H9 (cell line): Measurements from ENCODE around the gene SYNPO2L. TPM values are rescaled to one million over a fixed set of nuclear protein-coding genes. Genes with fewer than 3 reads are reported as not detected.
"Not testable (repeated sequence)": the region's sequence is repeated elsewhere in the genome, so short reads cannot be mapped to it uniquely, and the experiment has no call there.

Experiments
- DNase-seq: peaks from one replicate; pipeline ENCODE4 v3.0.0-alpha.2; 2017
- H2AFZ ChIP-seq: one replicate; pipeline ENCODE4 v1.6.1; 2013; ENCODE audit warnings: mild to moderate bottlenecking, low read length, control low read depth, moderate library complexity
- H2AK5ac ChIP-seq: 2 replicates; pipeline ENCODE4 v1.6.1; 2013; ENCODE audit warnings: low read length, control low read depth, mixed read lengths; ENCODE audit not compliant: insufficient read length
- H2BK120ac ChIP-seq: one replicate; pipeline ENCODE4 v1.6.1; 2013; ENCODE audit warnings: low read depth, mild to moderate bottlenecking, low read length, control low read depth, inconsistent platforms; ENCODE audit not compliant: poor library complexity, severe bottlenecking
- H2BK12ac ChIP-seq: 2 replicates; pipeline ENCODE4 v1.6.1; 2013; ENCODE audit warnings: low read length, control low read depth, mixed read lengths, low read depth; ENCODE audit not compliant: insufficient read length
- H2BK15ac ChIP-seq: 2 replicates; pipeline ENCODE4 v1.6.1; 2013; ENCODE audit warnings: low read depth, low read length, control low read depth
- H2BK20ac ChIP-seq: one replicate; pipeline ENCODE4 v1.6.1; 2013; ENCODE audit warnings: low read depth, mild to moderate bottlenecking, low read length, control low read depth, inconsistent platforms; ENCODE audit not compliant: poor library complexity, severe bottlenecking
- H2BK5ac ChIP-seq: 2 replicates; pipeline ENCODE4 v1.6.1; 2013; ENCODE audit warnings: low read length, control low read depth, mixed read lengths; ENCODE audit not compliant: insufficient read length
- H3K14ac ChIP-seq: 2 replicates; pipeline ENCODE4 v1.6.1; 2013; ENCODE audit warnings: low read length, control low read depth; ENCODE audit not compliant: insufficient read depth
- H3K18ac ChIP-seq: 2 replicates; pipeline ENCODE4 v1.6.1; 2013; ENCODE audit warnings: low read depth, mild to moderate bottlenecking, mixed read lengths, low read length, control low read depth; ENCODE audit not compliant: insufficient read length
- H3K23ac ChIP-seq: 2 replicates; pipeline ENCODE4 v1.6.1; 2013; ENCODE audit warnings: low read length, control low read depth, mixed read lengths, low read depth; ENCODE audit not compliant: insufficient read length
- H3K23me2 ChIP-seq: 2 replicates; pipeline ENCODE4 v1.6.1; 2013; ENCODE audit warnings: low read depth, mild to moderate bottlenecking, mixed read lengths, low read length, control low read depth; ENCODE audit not compliant: insufficient read length, poor library complexity, severe bottlenecking
- H3K27ac ChIP-seq: 2 replicates; pipeline ENCODE4 v1.5.1; 2013; ENCODE audit warnings: low read length, control low read depth, mixed read lengths, low read depth; ENCODE audit not compliant: insufficient read length
- H3K27me3 ChIP-seq: 2 replicates; pipeline ENCODE4 v1.6.1; 2013; ENCODE audit warnings: low read length, control low read depth, inconsistent platforms; ENCODE audit not compliant: insufficient read depth
- H3K4ac ChIP-seq: 2 replicates; pipeline ENCODE4 v1.6.1; 2013; ENCODE audit warnings: low read depth, mild to moderate bottlenecking, control low read depth, inconsistent platforms, low read length, moderate library complexity
- H3K4me1 ChIP-seq: 2 replicates; pipeline ENCODE4 v1.6.1; 2013; ENCODE audit warnings: low read length, control low read depth, inconsistent platforms; ENCODE audit not compliant: insufficient read depth
- H3K4me2 ChIP-seq: 2 replicates; pipeline ENCODE4 v1.6.1; 2013; ENCODE audit warnings: low read length, control low read depth, mixed read lengths; ENCODE audit not compliant: insufficient read length, insufficient read depth
- H3K56ac ChIP-seq: 2 replicates; pipeline ENCODE4 v1.6.1; 2013; ENCODE audit warnings: low read depth, mild to moderate bottlenecking, mixed read lengths, low read length, control low read depth; ENCODE audit not compliant: insufficient read length
- H3K79me1 ChIP-seq: 2 replicates; pipeline ENCODE4 v1.6.1; 2013; ENCODE audit warnings: low read depth, mild to moderate bottlenecking, moderate library complexity, low read length, control low read depth, inconsistent platforms; ENCODE audit not compliant: insufficient read depth, poor library complexity, severe bottlenecking
- H3K79me2 ChIP-seq: 2 replicates; pipeline ENCODE4 v1.6.1; 2013; ENCODE audit warnings: low read length, control low read depth, inconsistent platforms; ENCODE audit not compliant: insufficient read depth
- H3K9ac ChIP-seq: 2 replicates; pipeline ENCODE4 v1.6.1; 2013; ENCODE audit warnings: low read length, control low read depth, mixed read lengths; ENCODE audit not compliant: insufficient read length; ENCODE audit errors: extremely low read depth
- H3K9me3 ChIP-seq: one replicate; pipeline ENCODE4 v1.6.1; 2013; ENCODE audit warnings: low read depth, low read length, inconsistent platforms; ENCODE audit not compliant: control insufficient read depth
- H3T11ph ChIP-seq: one replicate; pipeline ENCODE4 v1.6.1; 2013; ENCODE audit warnings: mild to moderate bottlenecking, low read length, control low read depth, inconsistent platforms
- H4K20me1 ChIP-seq: one replicate; pipeline ENCODE4 v1.6.1; 2013; ENCODE audit not compliant: control insufficient read depth, insufficient read length, insufficient read depth
- H4K5ac ChIP-seq: 2 replicates; pipeline ENCODE4 v1.6.1; 2013; ENCODE audit warnings: low read depth, mild to moderate bottlenecking, mixed read lengths, low read length, control low read depth; ENCODE audit not compliant: insufficient read length
- H4K8ac ChIP-seq: replicated peaks from 2 replicates; pipeline ENCODE4 v1.6.1; 2013; ENCODE audit warnings: low read length, control low read depth, mixed read lengths, low read depth; ENCODE audit not compliant: insufficient read length
- H4K91ac ChIP-seq: 2 replicates; pipeline ENCODE4 v1.6.1; 2013; ENCODE audit warnings: low read depth, mild to moderate bottlenecking, moderate library complexity, mixed read lengths, low read length, control low read depth; ENCODE audit not compliant: insufficient read length
- H3K27ac Mint-ChIP-seq, 3 experiments: 2 replicates in 2 of 3; 3 replicates in 1 of 3; pipeline ENCODE4 v1.8.0; 2020 to 2021; ENCODE audit warnings: mixed read lengths in 3 of 3, mild to moderate bottlenecking in 1 of 3, moderate library complexity in 1 of 3
- H3K27me3 Mint-ChIP-seq: 2 replicates; pipeline ENCODE4 v1.8.0; 2021; ENCODE audit warnings: low read depth, mild to moderate bottlenecking, moderate library complexity, mixed read lengths
- H3K36me3 Mint-ChIP-seq, 3 experiments: 2 replicates in 2 of 3; 3 replicates in 1 of 3; pipeline ENCODE4 v1.8.0; 2020 to 2021; ENCODE audit warnings: low read depth in 3 of 3, mixed read lengths in 3 of 3; ENCODE audit not compliant: insufficient read depth in 1 of 3
- H3K4me1 Mint-ChIP-seq, 2 experiments: 2 replicates each; pipeline ENCODE4 v1.8.0; 2020; ENCODE audit warnings: mixed read lengths in 2 of 2
- H3K4me3 Mint-ChIP-seq, 2 experiments: 2 replicates in 1 of 2; 3 replicates in 1 of 2; pipeline ENCODE4 v1.8.0; 2020 to 2021; ENCODE audit warnings: mild to moderate bottlenecking in 2 of 2, mixed read lengths in 2 of 2, moderate library complexity in 1 of 2
- H3K9me3 Mint-ChIP-seq, 2 experiments: 2 replicates in 1 of 2; 3 replicates in 1 of 2; pipeline ENCODE4 v1.8.0; 2020; ENCODE audit warnings: mild to moderate bottlenecking in 2 of 2, mixed read lengths in 2 of 2, moderate library complexity in 1 of 2
- WGBS: extraction: QIAGEN DNeasy Blood & Tissue Kit; methylation state at CpG from one replicate; pipeline ENCODE4 v1.1.7; 2013; ENCODE audit warnings: missing lambda C conversion rate, low lambda C conversion rate, mixed read lengths; ENCODE audit not compliant: insufficient read length; ENCODE audit errors: extremely low coverage; 5-methylcytosine and 5-hydroxymethylcytosine counted together
- long read RNA-seq: library from polyadenylated mRNA; unstranded; transcript quantifications from one replicate; pipeline ENCODE4 v2.0.0, GENCODE V29; 2020
- total RNA-seq: library from RNA; stranded (reverse); gene quantifications from 2 replicates; pipeline ENCODE4 v1.2.1, GENCODE V29; 2021
- TF ChIP-seq, protein P1 (sequence below): fragments of 200-600 bp; sonication (generic); conservative IDR thresholded peaks from 3 replicates; pipeline ENCODE4 v1.8.0; 2021; ENCODE audit warnings: antibody characterized with exemption, mild to moderate bottlenecking

The SYNPO2L gene, protein sequence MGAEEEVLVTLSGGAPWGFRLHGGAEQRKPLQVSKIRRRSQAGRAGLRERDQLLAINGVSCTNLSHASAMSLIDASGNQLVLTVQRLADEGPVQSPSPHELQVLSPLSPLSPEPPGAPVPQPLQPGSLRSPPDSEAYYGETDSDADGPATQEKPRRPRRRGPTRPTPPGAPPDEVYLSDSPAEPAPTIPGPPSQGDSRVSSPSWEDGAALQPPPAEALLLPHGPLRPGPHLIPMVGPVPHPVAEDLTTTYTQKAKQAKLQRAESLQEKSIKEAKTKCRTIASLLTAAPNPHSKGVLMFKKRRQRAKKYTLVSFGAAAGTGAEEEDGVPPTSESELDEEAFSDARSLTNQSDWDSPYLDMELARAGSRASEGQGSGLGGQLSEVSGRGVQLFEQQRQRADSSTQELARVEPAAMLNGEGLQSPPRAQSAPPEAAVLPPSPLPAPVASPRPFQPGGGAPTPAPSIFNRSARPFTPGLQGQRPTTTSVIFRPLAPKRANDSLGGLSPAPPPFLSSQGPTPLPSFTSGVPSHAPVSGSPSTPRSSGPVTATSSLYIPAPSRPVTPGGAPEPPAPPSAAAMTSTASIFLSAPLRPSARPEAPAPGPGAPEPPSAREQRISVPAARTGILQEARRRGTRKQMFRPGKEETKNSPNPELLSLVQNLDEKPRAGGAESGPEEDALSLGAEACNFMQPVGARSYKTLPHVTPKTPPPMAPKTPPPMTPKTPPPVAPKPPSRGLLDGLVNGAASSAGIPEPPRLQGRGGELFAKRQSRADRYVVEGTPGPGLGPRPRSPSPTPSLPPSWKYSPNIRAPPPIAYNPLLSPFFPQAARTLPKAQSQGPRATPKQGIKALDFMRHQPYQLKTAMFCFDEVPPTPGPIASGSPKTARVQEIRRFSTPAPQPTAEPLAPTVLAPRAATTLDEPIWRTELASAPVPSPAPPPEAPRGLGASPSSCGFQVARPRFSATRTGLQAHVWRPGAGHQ
- 0.11 TPM in 1 of 2 replicates, not detected in the other for total RNA-seq
- long read RNA-seq = 0 reads

DNA sequence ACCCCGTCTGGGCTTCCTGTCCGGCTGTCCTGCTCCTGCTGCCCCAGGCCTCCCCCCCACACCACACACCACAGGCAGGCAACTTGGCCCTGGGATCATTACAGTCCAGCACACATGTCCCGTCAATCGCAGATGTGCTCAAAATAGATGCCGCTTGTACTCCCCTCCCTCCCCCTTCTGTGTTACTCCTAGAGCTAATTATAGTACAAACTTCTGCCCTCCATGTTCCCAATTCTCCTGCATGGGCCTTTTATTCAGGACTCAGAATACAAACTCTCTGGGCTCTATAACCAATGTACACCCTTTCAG is at the start of gene SYNPO2L:
TSS of gene SYNPO2L (minus strand) at position 40 of the 309 bp plus-strand sequence. CDS start 107 bp downstream, outside the sequence.
- Histone ChIP-seq H3K23ac (no peak within 1 kb of the TSS), H3K18ac (no peak within 1 kb of the TSS), H3K56ac (no peak within 1 kb of the TSS), H2AK5ac (no peak within 1 kb of the TSS), H3K27ac (no peak within 1 kb of the TSS), H3K79me2 (no peaks in the 10 kb centered on the region), H2BK12ac (no peak within 1 kb of the TSS), H2BK20ac (no peak within 1 kb of the TSS), H2BK120ac (no peak within 1 kb of the TSS), H3K4ac (no peak within 1 kb of the TSS), H3K9me3 (no peaks in the 10 kb centered on the region), H3K4me1 (no peaks in the 10 kb centered on the region), H2BK5ac (no peak within 1 kb of the TSS), H2AFZ (no peak within 1 kb of the TSS), H3K4me2 (no peak within 1 kb of the TSS), H4K20me1 (no peaks in the 10 kb centered on the region), H4K91ac (no peak within 1 kb of the TSS), H2BK15ac (no peak within 1 kb of the TSS), H3K79me1 (no peaks in the 10 kb centered on the region), H4K5ac (no peak within 1 kb of the TSS), H3K27me3 (no peaks in the 10 kb centered on the region), H3K9ac (no peak within 1 kb of the TSS), H3T11ph (no peak within 1 kb of the TSS), H3K14ac (no peak within 1 kb of the TSS), H3K23me2 (no peaks in the 10 kb centered on the region), H4K8ac (no peak within 1 kb of the TSS)
- WGBS = no CpG with 5 or more reads among the region's 5 CpGs
- no peak for DNase-seq
- TF ChIP-seq, protein P1, sequence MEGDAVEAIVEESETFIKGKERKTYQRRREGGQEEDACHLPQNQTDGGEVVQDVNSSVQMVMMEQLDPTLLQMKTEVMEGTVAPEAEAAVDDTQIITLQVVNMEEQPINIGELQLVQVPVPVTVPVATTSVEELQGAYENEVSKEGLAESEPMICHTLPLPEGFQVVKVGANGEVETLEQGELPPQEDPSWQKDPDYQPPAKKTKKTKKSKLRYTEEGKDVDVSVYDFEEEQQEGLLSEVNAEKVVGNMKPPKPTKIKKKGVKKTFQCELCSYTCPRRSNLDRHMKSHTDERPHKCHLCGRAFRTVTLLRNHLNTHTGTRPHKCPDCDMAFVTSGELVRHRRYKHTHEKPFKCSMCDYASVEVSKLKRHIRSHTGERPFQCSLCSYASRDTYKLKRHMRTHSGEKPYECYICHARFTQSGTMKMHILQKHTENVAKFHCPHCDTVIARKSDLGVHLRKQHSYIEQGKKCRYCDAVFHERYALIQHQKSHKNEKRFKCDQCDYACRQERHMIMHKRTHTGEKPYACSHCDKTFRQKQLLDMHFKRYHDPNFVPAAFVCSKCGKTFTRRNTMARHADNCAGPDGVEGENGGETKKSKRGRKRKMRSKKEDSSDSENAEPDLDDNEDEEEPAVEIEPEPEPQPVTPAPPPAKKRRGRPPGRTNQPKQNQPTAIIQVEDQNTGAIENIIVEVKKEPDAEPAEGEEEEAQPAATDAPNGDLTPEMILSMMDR = no peak
- no peaks in the 10 kb centered on the region for H3K9me3 Mint-ChIP-seq
- no peaks in the 10 kb centered on the region; the same call in none of the 2 replicates for H3K27me3 Mint-ChIP-seq
- no peak within 1 kb of the TSS for H3K4me3 Mint-ChIP-seq
- H3K4me1 Mint-ChIP-seq = peaks cover 0 to under 1% of the 10 kb centered on the region in 2 experiments; a peak in 2 of 4 replicates
- 0 out of 7 replicates have a peak within 1 kb of the TSS, but pooled peaks of 1 of the 3 experiments have one; percentile 4 for H3K27ac Mint-ChIP-seq
- no peaks in the 10 kb centered on the region for H3K36me3 Mint-ChIP-seq

DNA sequence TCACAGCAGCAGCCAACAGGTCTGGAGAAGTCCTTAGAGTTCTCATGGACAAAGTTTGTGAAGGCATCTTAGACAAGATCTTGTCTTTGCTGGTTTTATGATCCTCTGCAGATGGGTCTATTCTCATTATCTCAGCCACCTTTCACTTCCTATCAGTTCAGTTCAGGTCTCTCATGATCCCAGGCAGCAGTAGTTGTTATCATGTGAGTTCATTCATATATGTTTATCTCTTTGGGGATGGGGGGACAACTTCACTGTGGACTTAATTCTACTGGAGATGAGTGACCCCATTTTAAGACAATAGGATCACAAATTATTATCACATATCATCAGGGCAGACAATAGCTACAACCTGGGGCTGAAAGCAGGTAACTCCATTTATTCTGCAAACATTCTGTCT is 48.1 kb upstream of the SYNPO2L start:
- not testable (repeated sequence) for H3K23ac ChIP-seq, H3K36me3 Mint-ChIP-seq, H4K5ac ChIP-seq, H3K14ac ChIP-seq, H3K4ac ChIP-seq, H3K27ac ChIP-seq, H3K27ac Mint-ChIP-seq, H3K27me3 ChIP-seq, H3K4me3 Mint-ChIP-seq, H4K20me1 ChIP-seq, H3K79me2 ChIP-seq, H3K18ac ChIP-seq, H3K56ac ChIP-seq, H2BK12ac ChIP-seq, H4K8ac ChIP-seq, H3T11ph ChIP-seq, H2BK20ac ChIP-seq, H3K23me2 ChIP-seq, H3K9ac ChIP-seq, H2BK120ac ChIP-seq, H3K4me1 Mint-ChIP-seq, H4K91ac ChIP-seq, H2BK15ac ChIP-seq, H3K4me1 ChIP-seq, H2AK5ac ChIP-seq, H2AFZ ChIP-seq, H3K79me1 ChIP-seq, H2BK5ac ChIP-seq, H3K9me3 Mint-ChIP-seq, H3K4me2 ChIP-seq, H3K9me3 ChIP-seq, DNase-seq, H3K27me3 Mint-ChIP-seq
